ENCODE measurements around the gene ZNF592. TPM values are rescaled to one million over a fixed set of nuclear protein-coding genes. Genes with fewer than 3 reads are reported as not detected.

The ZNF592 gene
- total and polyA plus RNA-seq, 9 of the 15 experiments (the other 6 are each of a cell fraction or from before 2014, with no cell fraction given), result 0.88 to 23.8 (median 7.4) TPM

DNA sequence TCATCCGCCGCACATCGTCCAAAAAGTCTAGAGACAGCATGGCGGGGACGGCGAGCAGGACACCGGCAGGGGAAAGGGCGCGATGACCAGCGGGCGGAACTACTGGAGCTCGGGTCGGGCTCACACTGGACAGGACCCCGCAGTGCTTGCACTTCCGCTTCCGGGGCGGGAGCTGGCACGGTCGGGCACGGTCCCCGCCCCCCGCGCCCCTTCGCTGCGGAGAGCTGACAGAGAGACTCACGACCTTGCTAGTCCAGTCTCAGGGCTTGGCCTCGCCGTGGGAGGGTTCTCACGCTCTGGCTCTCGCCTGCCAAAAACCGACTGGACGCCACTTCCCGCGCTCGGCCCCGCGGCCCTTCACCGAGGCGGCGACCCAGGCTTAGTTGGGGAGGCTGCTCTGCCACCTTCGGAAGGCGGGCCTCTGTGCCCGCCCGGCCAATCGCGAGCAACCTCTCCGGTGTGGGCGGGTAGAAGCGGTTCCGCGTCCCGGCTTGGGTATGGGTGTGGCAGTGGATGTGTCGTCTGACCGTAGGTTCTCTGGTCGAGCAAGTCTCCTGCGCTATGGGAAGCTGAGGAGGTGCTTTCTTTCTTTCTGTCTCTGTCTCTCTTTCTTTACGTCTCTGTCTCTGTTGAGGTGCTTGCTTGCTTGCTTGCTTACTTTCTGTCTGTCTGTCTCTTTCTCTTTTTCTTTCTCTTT, 32.2 kb upstream of the ZNF592 start, which contains the start of gene SEC11A (continued):
- TF ChIP-seq, protein P1, sequence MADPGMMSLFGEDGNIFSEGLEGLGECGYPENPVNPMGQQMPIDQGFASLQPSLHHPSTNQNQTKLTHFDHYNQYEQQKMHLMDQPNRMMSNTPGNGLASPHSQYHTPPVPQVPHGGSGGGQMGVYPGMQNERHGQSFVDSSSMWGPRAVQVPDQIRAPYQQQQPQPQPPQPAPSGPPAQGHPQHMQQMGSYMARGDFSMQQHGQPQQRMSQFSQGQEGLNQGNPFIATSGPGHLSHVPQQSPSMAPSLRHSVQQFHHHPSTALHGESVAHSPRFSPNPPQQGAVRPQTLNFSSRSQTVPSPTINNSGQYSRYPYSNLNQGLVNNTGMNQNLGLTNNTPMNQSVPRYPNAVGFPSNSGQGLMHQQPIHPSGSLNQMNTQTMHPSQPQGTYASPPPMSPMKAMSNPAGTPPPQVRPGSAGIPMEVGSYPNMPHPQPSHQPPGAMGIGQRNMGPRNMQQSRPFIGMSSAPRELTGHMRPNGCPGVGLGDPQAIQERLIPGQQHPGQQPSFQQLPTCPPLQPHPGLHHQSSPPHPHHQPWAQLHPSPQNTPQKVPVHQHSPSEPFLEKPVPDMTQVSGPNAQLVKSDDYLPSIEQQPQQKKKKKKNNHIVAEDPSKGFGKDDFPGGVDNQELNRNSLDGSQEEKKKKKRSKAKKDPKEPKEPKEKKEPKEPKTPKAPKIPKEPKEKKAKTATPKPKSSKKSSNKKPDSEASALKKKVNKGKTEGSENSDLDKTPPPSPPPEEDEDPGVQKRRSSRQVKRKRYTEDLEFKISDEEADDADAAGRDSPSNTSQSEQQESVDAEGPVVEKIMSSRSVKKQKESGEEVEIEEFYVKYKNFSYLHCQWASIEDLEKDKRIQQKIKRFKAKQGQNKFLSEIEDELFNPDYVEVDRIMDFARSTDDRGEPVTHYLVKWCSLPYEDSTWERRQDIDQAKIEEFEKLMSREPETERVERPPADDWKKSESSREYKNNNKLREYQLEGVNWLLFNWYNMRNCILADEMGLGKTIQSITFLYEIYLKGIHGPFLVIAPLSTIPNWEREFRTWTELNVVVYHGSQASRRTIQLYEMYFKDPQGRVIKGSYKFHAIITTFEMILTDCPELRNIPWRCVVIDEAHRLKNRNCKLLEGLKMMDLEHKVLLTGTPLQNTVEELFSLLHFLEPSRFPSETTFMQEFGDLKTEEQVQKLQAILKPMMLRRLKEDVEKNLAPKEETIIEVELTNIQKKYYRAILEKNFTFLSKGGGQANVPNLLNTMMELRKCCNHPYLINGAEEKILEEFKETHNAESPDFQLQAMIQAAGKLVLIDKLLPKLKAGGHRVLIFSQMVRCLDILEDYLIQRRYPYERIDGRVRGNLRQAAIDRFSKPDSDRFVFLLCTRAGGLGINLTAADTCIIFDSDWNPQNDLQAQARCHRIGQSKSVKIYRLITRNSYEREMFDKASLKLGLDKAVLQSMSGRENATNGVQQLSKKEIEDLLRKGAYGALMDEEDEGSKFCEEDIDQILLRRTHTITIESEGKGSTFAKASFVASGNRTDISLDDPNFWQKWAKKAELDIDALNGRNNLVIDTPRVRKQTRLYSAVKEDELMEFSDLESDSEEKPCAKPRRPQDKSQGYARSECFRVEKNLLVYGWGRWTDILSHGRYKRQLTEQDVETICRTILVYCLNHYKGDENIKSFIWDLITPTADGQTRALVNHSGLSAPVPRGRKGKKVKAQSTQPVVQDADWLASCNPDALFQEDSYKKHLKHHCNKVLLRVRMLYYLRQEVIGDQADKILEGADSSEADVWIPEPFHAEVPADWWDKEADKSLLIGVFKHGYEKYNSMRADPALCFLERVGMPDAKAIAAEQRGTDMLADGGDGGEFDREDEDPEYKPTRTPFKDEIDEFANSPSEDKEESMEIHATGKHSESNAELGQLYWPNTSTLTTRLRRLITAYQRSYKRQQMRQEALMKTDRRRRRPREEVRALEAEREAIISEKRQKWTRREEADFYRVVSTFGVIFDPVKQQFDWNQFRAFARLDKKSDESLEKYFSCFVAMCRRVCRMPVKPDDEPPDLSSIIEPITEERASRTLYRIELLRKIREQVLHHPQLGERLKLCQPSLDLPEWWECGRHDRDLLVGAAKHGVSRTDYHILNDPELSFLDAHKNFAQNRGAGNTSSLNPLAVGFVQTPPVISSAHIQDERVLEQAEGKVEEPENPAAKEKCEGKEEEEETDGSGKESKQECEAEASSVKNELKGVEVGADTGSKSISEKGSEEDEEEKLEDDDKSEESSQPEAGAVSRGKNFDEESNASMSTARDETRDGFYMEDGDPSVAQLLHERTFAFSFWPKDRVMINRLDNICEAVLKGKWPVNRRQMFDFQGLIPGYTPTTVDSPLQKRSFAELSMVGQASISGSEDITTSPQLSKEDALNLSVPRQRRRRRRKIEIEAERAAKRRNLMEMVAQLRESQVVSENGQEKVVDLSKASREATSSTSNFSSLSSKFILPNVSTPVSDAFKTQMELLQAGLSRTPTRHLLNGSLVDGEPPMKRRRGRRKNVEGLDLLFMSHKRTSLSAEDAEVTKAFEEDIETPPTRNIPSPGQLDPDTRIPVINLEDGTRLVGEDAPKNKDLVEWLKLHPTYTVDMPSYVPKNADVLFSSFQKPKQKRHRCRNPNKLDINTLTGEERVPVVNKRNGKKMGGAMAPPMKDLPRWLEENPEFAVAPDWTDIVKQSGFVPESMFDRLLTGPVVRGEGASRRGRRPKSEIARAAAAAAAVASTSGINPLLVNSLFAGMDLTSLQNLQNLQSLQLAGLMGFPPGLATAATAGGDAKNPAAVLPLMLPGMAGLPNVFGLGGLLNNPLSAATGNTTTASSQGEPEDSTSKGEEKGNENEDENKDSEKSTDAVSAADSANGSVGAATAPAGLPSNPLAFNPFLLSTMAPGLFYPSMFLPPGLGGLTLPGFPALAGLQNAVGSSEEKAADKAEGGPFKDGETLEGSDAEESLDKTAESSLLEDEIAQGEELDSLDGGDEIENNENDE (IDR thresholded peaks at IDR 0.05; ENCODE audit: low read depth, low read length), result no peak
- TF ChIP-seq, protein P2, sequence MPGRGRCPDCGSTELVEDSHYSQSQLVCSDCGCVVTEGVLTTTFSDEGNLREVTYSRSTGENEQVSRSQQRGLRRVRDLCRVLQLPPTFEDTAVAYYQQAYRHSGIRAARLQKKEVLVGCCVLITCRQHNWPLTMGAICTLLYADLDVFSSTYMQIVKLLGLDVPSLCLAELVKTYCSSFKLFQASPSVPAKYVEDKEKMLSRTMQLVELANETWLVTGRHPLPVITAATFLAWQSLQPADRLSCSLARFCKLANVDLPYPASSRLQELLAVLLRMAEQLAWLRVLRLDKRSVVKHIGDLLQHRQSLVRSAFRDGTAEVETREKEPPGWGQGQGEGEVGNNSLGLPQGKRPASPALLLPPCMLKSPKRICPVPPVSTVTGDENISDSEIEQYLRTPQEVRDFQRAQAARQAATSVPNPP (IDR thresholded peaks at IDR 0.05; ENCODE audit: borderline replicate concordance, insufficient read depth, insufficient read length), result no peak
- TF ChIP-seq PYGO2 (tag; IDR thresholded peaks at IDR 0.05) (no peak), GATAD2B (IDR thresholded peaks at IDR 0.05; ENCODE audit: borderline replicate concordance) (no peak; the same call in 1 of the 2 replicates), KLF10 (CRISPR knock-in tag; IDR thresholded peaks at IDR 0.05) (no peak)
- TF ChIP-seq, protein P3, sequence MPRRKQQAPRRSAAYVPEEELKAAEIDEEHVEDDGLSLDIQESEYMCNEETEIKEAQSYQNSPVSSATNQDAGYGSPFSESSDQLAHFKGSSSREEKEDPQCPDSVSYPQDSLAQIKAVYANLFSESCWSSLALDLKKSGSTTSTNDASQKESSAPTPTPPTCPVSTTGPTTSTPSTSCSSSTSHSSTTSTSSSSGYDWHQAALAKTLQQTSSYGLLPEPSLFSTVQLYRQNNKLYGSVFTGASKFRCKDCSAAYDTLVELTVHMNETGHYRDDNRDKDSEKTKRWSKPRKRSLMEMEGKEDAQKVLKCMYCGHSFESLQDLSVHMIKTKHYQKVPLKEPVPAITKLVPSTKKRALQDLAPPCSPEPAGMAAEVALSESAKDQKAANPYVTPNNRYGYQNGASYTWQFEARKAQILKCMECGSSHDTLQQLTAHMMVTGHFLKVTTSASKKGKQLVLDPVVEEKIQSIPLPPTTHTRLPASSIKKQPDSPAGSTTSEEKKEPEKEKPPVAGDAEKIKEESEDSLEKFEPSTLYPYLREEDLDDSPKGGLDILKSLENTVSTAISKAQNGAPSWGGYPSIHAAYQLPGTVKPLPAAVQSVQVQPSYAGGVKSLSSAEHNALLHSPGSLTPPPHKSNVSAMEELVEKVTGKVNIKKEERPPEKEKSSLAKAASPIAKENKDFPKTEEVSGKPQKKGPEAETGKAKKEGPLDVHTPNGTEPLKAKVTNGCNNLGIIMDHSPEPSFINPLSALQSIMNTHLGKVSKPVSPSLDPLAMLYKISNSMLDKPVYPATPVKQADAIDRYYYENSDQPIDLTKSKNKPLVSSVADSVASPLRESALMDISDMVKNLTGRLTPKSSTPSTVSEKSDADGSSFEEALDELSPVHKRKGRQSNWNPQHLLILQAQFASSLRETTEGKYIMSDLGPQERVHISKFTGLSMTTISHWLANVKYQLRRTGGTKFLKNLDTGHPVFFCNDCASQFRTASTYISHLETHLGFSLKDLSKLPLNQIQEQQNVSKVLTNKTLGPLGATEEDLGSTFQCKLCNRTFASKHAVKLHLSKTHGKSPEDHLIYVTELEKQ (CRISPR knock-in tag; IDR thresholded peaks at IDR 0.05), result no peak
- TF ChIP-seq, protein P4, sequence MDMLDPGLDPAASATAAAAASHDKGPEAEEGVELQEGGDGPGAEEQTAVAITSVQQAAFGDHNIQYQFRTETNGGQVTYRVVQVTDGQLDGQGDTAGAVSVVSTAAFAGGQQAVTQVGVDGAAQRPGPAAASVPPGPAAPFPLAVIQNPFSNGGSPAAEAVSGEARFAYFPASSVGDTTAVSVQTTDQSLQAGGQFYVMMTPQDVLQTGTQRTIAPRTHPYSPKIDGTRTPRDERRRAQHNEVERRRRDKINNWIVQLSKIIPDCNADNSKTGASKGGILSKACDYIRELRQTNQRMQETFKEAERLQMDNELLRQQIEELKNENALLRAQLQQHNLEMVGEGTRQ (CRISPR knock-in tag; IDR thresholded peaks at IDR 0.05), result no peak

Data from K562 (cell line).